K562 (cell line): ENCODE results near the gene RBM27. TPM values are rescaled to one million over a fixed set of nuclear protein-coding genes. Genes with fewer than 3 reads are reported as not detected.

ENCODE experiments used
- ATAC-seq: fragments of 200-7000 bp; cut with Tn5 transposase; 3 replicates; pipeline ENCODE4 v1.9.1; 2020; ENCODE audit warnings: moderate library complexity
- BruUV-seq: library from RNA; stranded (reverse); fragments of 400-500 nt; replicated peaks from 2 replicates; lab custom pipeline; 2021; lab: Mats Ljungman, UMichigan
- CTCF ChIA-PET: fragments of 300-600 bp; formaldehyde crosslinking; extraction: SDS; loops from one replicate; lab custom pipeline; 2021; ENCODE audit warnings: low intra/inter-chr PET ratio; lab: Yijun Ruan, JAX
- POLR2A ChIA-PET: fragments of 300-600, 350-650 bp; sonication (Branson Sonifier 250); formaldehyde crosslinking; extraction: SDS; loops from one replicate; lab custom pipeline; 2021; ENCODE audit warnings: antibody characterized with exemption, inconsistent platforms; lab: Yijun Ruan, JAX
- DNase-seq, 4 experiments: peaks; one replicate each; pipeline versions ENCODE4 v3.0.0 to v3.0.0-alpha.2; 2011 to 2018; ENCODE audit warnings: low spot score in 3 of 4, mixed read lengths in 3 of 4; ENCODE audit errors: extremely low read depth in 1 of 4
- FAIRE-seq: peaks from 2 replicates; lab custom pipeline; 2011; peaks lifted over from hg19 to GRCh38; lab: Jason Lieb, UNC
- H2AFZ ChIP-seq: 2 replicates; pipeline ENCODE4 v1.6.0; 2011; ENCODE audit warnings: low read depth, low read length, control low read depth, inconsistent platforms
- H3K27ac ChIP-seq: fragments of 200-600 bp; 3 replicates; pipeline ENCODE4 v1.8.0; 2011; ENCODE audit warnings: low read depth, mild to moderate bottlenecking, control low read depth, inconsistent platforms, low read length, moderate library complexity, mixed read lengths; ENCODE audit errors: extremely low read depth
- H3K27me3 ChIP-seq, 2 experiments: fragments of 300-600 bp in 1 of 2; 2 replicates in 1 of 2; 3 replicates in 1 of 2; pipeline versions ENCODE4 v1.6.0 to v1.8.0; 2011; ENCODE audit warnings: inconsistent platforms in 2 of 2, low read length in 2 of 2, mild to moderate bottlenecking in 1 of 2, mixed read lengths in 1 of 2, moderate library complexity in 1 of 2; ENCODE audit not compliant: control insufficient read depth in 2 of 2, insufficient read depth in 2 of 2
- H3K36me3 ChIP-seq: fragments of 300-600 bp; 3 replicates; pipeline ENCODE4 v1.8.0; 2011; ENCODE audit warnings: mild to moderate bottlenecking, low read length, inconsistent platforms; ENCODE audit not compliant: control insufficient read depth, insufficient read depth
- H3K4me1 ChIP-seq, 2 experiments: fragments of 200-600 bp in 1 of 2; replicated peaks in 1 of 2; 2 replicates in 1 of 2; 3 replicates in 1 of 2; pipeline versions ENCODE4 v1.5.1 to v1.8.0; 2011; ENCODE audit warnings: inconsistent platforms in 2 of 2, low read length in 2 of 2, mild to moderate bottlenecking in 1 of 2, mixed read lengths in 1 of 2, moderate library complexity in 1 of 2; ENCODE audit not compliant: control insufficient read depth in 2 of 2, insufficient read depth in 2 of 2
- H3K4me2 ChIP-seq: 2 replicates; pipeline ENCODE4 v1.6.1; 2011; ENCODE audit warnings: low read length, control low read depth, inconsistent platforms, mixed read lengths; ENCODE audit not compliant: insufficient read depth
- H3K4me3 ChIP-seq: fragments of 200-600 bp; sonication (generic), shearing (Covaris generic); 2 replicates; pipeline ENCODE4 v1.5.1; 2016; ENCODE audit warnings: control low read depth, inconsistent platforms
- H3K79me2 ChIP-seq: fragments of 200-600 bp; 3 replicates; pipeline ENCODE4 v1.8.0; 2011; ENCODE audit warnings: low read length, inconsistent platforms; ENCODE audit not compliant: control insufficient read depth, insufficient read depth
- H3K9ac ChIP-seq, 2 experiments: 2 replicates each; pipeline versions ENCODE4 v1.6.0 to v1.6.1; 2011; ENCODE audit warnings: low read depth in 2 of 2, low read length in 2 of 2, control low read depth in 1 of 2, inconsistent platforms in 1 of 2, mild to moderate bottlenecking in 1 of 2, mixed read lengths in 1 of 2; ENCODE audit not compliant: insufficient read depth in 1 of 2
- H3K9me1 ChIP-seq: one replicate; pipeline ENCODE4 v1.6.0; 2011; ENCODE audit warnings: inconsistent platforms, mild to moderate bottlenecking, low read length, moderate library complexity; ENCODE audit not compliant: control insufficient read depth, insufficient read depth
- H3K9me3 ChIP-seq: replicated peaks from 2 replicates; pipeline ENCODE4 v1.5.1; 2011; ENCODE audit warnings: low read depth, low read length, inconsistent platforms; ENCODE audit not compliant: control insufficient read depth, insufficient read depth
- H4K20me1 ChIP-seq: replicated peaks from 2 replicates; pipeline ENCODE4 v1.6.1; 2011; ENCODE audit warnings: low read length, inconsistent platforms, mixed read lengths; ENCODE audit not compliant: control insufficient read depth, insufficient read depth
- MYBL2 ChIP-seq, 2 experiments: fragments of 450-650 bp in 1 of 2; sonication (generic) in 1 of 2; formaldehyde crosslinking in 1 of 2; IDR thresholded peaks; 2 replicates each; pipeline versions ENCODE4 v1.6.1 to v1.8.1; 2017 to 2022; ENCODE audit warnings: borderline replicate concordance in 1 of 2, inconsistent platforms in 1 of 2, low read depth in 1 of 2, mild to moderate bottlenecking in 1 of 2, missing genetic modification reagents in 1 of 2, moderate library complexity in 1 of 2
- POLR2G ChIP-seq: fragments of 200-400 bp; formaldehyde crosslinking; IDR thresholded peaks from 2 replicates; pipeline ENCODE4 v1.6.1; 2017; ENCODE audit warnings: low read depth, mild to moderate bottlenecking, antibody characterized with exemption, low read length, moderate library complexity
- PRMT5 ChIP-seq: sonication (generic); formaldehyde crosslinking; IDR thresholded peaks from 2 replicates; pipeline ENCODE4 v1.5.0; 2020; ENCODE audit warnings: missing genetic modification reagents
- RBM22 ChIP-seq: fragments of 200-400 bp; formaldehyde crosslinking; IDR thresholded peaks from 2 replicates; pipeline ENCODE4 v1.6.1; 2018; ENCODE audit warnings: low read length, low read depth; ENCODE audit not compliant: poor library complexity, severe bottlenecking
- RCOR1 ChIP-seq, 2 experiments: IDR thresholded peaks; 2 replicates each; pipeline ENCODE4 v1.6.1; 2012; ENCODE audit warnings: low read depth in 2 of 2, low read length in 2 of 2, borderline replicate concordance in 1 of 2, improper control_type of control experiment in 1 of 2
- SIN3A ChIP-seq, 2 experiments: fragments of 150-350 bp in 1 of 2; IDR thresholded peaks; 2 replicates each; pipeline ENCODE4 v1.6.1; 2011 to 2016; ENCODE audit warnings: borderline replicate concordance in 2 of 2, low read depth in 2 of 2, low read length in 2 of 2, mild to moderate bottlenecking in 2 of 2, moderate library complexity in 2 of 2; ENCODE audit not compliant: control insufficient read depth in 1 of 2
- TRIM25 ChIP-seq: fragments of 450-650 bp; IDR thresholded peaks from 2 replicates; pipeline ENCODE4 v1.7.0; 2016; ENCODE audit warnings: borderline replicate concordance
- ZBTB1 ChIP-seq: sonication (generic); formaldehyde crosslinking; IDR thresholded peaks from 2 replicates; pipeline ENCODE4 v1.8.1; 2023; ENCODE audit warnings: missing genetic modification reagents, low read depth, mild to moderate bottlenecking, borderline replicate concordance
- ZFX ChIP-seq: sonication (generic); formaldehyde crosslinking; IDR thresholded peaks from 2 replicates; pipeline ENCODE4 v1.8.0; 2022; ENCODE audit warnings: mild to moderate bottlenecking, missing genetic modification reagents, moderate library complexity
- ZNF57 ChIP-seq: fragments of 450-650 bp; formaldehyde crosslinking; IDR thresholded peaks from 2 replicates; pipeline ENCODE4 v1.4.0; 2020; ENCODE audit warnings: mild to moderate bottlenecking, moderate library complexity
- WGBS: fragments of 100-300 bp; shearing (Covaris generic); methylation state at CpG from one replicate; pipeline ENCODE4 v1.1.6; 2016; ENCODE audit warnings: low coverage, mixed read lengths; ENCODE audit not compliant: insufficient coverage; ENCODE audit errors: missing lambda C conversion rate; 5-methylcytosine and 5-hydroxymethylcytosine counted together
- in situ Hi-C: fragments of 300-500 bp; cut with MboI; formaldehyde crosslinking; loops from 4 replicates; pipeline ENCODE4 v1.15.0; 2018; ENCODE audit warnings: inconsistent platforms, mixed read lengths
- intact Hi-C: fragments of 100-400 bp; cut with micrococcal nuclease; formaldehyde crosslinking; loops from 2 replicates; pipeline ENCODE4 v1.14.2; 2022
- polyA plus RNA-seq, 8 experiments: library from polyadenylated mRNA; depleted of rRNA in 4 of 8; stranded (reverse) in 5 of 8; unstranded in 3 of 8; fragments of >200 nt; fragmentation: Nextera tagmentation in 2 of 8; fragmentation: Illumina TruSeq in 1 of 8; extraction: Ambion mirVana in 2 of 8; extraction: Trizol in 1 of 8; gene quantifications; 2 replicates each; pipeline versions ENCODE4 v1.2.1 to v1.2.3, GENCODE V29; 2011 to 2014; ENCODE audit warnings: inconsistent platforms in 1 of 8, missing spikeins in 1 of 8
- total RNA-seq, 7 experiments: library from RNA; depleted of rRNA in 6 of 7; stranded (reverse); fragments of >200 nt in 6 of 7; fragmentation: Illumina TruSeq in 2 of 7; extraction: Trizol in 2 of 7; gene quantifications; 2 replicates each; pipeline versions ENCODE4 v1.2.1 to v1.2.3, GENCODE V29; 2011 to 2021; ENCODE audit warnings: low replicate concordance in 1 of 7
- TF ChIP-seq, protein P1 (sequence below): sonication (generic); formaldehyde crosslinking; IDR thresholded peaks from 2 replicates; pipeline ENCODE4 v1.4.0; 2020; ENCODE audit warnings: mild to moderate bottlenecking, missing genetic modification reagents

Gene RBM27
- total and polyA plus RNA-seq, 9 of the 15 experiments (the other 6 are each of a cell fraction or from before 2014, with no cell fraction given): 5.3 to 45.4 (median 29.1) TPM

GRCh38 chr5:146248561-146248960 lies 45.2 kb downstream of the RBM27 start:
- no peak for FAIRE-seq
- Histone ChIP-seq H3K79me2 (peaks cover 24% of the 10 kb centered on the region), H3K27me3 (no peaks in the 10 kb centered on the region), H3K4me1 (no peaks in the 10 kb centered on the region), H3K9me1 (no peaks in the 10 kb centered on the region), H3K36me3 (peaks cover 73% of the 10 kb centered on the region), H3K27ac (no peak overlapping the region), H3K4me2 (no peak overlapping the region), H2AFZ (no peak overlapping the region), H4K20me1 (no peaks in the 10 kb centered on the region), H3K9me3 (no peaks in the 10 kb centered on the region), H3K9ac (no peak overlapping the region), H3K4me3 (no peak overlapping the region)
- TF ChIP-seq PRMT5 (no peak), ZFX (CRISPR knock-in tag) (no peak), SIN3A (IDR thresholded peaks at IDR 0.05; ENCODE audit: borderline replicate concordance in 2 of 2, control insufficient read depth in 1 of 2, low read depth in 2 of 2, low read length in 2 of 2) (no peak), ZNF57 (CRISPR knock-in tag) (no peak), MYBL2 (IDR thresholded peaks at IDR 0.05; ENCODE audit: low read depth) (no peak), MYBL2 (CRISPR knock-in tag; IDR thresholded peaks at IDR 0.05; ENCODE audit: borderline replicate concordance) (no peak)
- BruUV-seq: no TSS peak
- no peak for DNase-seq
- 98% methylated on average over 5 of the region's 5 CpGs for WGBS
- no peak for ATAC-seq
- CTCF ChIA-PET: no interaction called here
- in situ Hi-C loops (no loop called here), intact Hi-C loops (no loop called here)
- POLR2A ChIA-PET: interaction anchor here (0.6 to 0.9 kb wide), 2 partner anchors 13 to 115 kb away, joined by 3 read pairs; no protein-coding TSS in a partner anchor

- no peak for FAIRE-seq
- no peak overlapping the region for H3K27ac ChIP-seq
- no peak overlapping the region for H2AFZ ChIP-seq
- intact Hi-C loops: no loop called here
- no peaks in the 10 kb centered on the region for H3K9me3 ChIP-seq
- no TSS peak for BruUV-seq
- H3K79me2 ChIP-seq: peaks cover 30% of the 10 kb centered on the region
- no peak overlapping the region for H3K9ac ChIP-seq
- ChIA-PET CTCF (no interaction called here), POLR2A (no interaction called here)
- WGBS: 84% methylated on average over 4 of the region's 4 CpGs
- TF ChIP-seq TRIM25 (no peak), RBM22 (no peak), ZBTB1 (CRISPR knock-in tag) (no peak), POLR2G (no peak), RCOR1 (IDR thresholded peaks at IDR 0.05; ENCODE audit: borderline replicate concordance in 1 of 2, low read depth in 2 of 2, low read length in 2 of 2) (no peak)
- TF ChIP-seq, protein P1, sequence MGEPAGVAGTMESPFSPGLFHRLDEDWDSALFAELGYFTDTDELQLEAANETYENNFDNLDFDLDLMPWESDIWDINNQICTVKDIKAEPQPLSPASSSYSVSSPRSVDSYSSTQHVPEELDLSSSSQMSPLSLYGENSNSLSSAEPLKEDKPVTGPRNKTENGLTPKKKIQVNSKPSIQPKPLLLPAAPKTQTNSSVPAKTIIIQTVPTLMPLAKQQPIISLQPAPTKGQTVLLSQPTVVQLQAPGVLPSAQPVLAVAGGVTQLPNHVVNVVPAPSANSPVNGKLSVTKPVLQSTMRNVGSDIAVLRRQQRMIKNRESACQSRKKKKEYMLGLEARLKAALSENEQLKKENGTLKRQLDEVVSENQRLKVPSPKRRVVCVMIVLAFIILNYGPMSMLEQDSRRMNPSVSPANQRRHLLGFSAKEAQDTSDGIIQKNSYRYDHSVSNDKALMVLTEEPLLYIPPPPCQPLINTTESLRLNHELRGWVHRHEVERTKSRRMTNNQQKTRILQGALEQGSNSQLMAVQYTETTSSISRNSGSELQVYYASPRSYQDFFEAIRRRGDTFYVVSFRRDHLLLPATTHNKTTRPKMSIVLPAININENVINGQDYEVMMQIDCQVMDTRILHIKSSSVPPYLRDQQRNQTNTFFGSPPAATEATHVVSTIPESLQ: no peak
- TF ChIP-seq, all 486 proteins: peak for 0
- ATAC-seq (no peak; the same call in 2 of the 3 replicates), DNase-seq (no peak)
- in situ Hi-C loops: no loop called here
- Histone ChIP-seq H3K27me3 (no peaks in the 10 kb centered on the region), H3K36me3 (peaks cover 79% of the 10 kb centered on the region), H3K4me1 (no peaks in the 10 kb centered on the region), H3K9me1 (no peaks in the 10 kb centered on the region), H4K20me1 (no peaks in the 10 kb centered on the region), H3K4me3 (no peak overlapping the region), H3K4me2 (no peak overlapping the region)
Observed at GRCh38 chr5:146249801-146250200, 46.4 kb downstream of the RBM27 start.
